H1 (cell line): ENCODE measurements around the gene LINGO4.

Experiments
- CTCF ChIP-seq, 3 experiments: IDR thresholded peaks; 1 replicate in 2 of 3; 2 replicates in 1 of 3; pipeline versions ENCODE4 v1.5.1 to v1.6.1; 2011; ENCODE audit warnings: low read length in 3 of 3, mild to moderate bottlenecking in 3 of 3, inconsistent platforms in 2 of 3, low read depth in 1 of 3, moderate library complexity in 1 of 3; ENCODE audit not compliant: insufficient read depth in 1 of 3; ENCODE audit errors: control extremely low read depth in 1 of 3
- E2F6 ChIP-seq: IDR thresholded peaks from 2 replicates; pipeline ENCODE4 v1.6.1; 2012; ENCODE audit warnings: inconsistent platforms
- EZH2 ChIP-seq: fragments of 200-600 bp; sonication (generic); IDR thresholded peaks from 2 replicates; pipeline ENCODE4 v1.7.1; 2012; ENCODE audit warnings: low read depth, mild to moderate bottlenecking, moderate library complexity, low read length, inconsistent platforms; ENCODE audit not compliant: severe bottlenecking
- POLR2A ChIP-seq, 2 experiments: IDR thresholded peaks; 1 replicate in 1 of 2; 2 replicates in 1 of 2; pipeline ENCODE4 v1.6.1; 2011; ENCODE audit warnings: low read depth in 2 of 2, low read length in 2 of 2, mild to moderate bottlenecking in 2 of 2; ENCODE audit errors: control extremely low read depth in 1 of 2
- SUZ12 ChIP-seq: fragments of 200-600 bp; sonication (generic); IDR thresholded peaks from 2 replicates; pipeline ENCODE4 v1.6.1; 2012; ENCODE audit warnings: mild to moderate bottlenecking, inconsistent platforms, low read length, moderate library complexity, mixed read lengths
- ZNF274 ChIP-seq: IDR thresholded peaks from 2 replicates; pipeline ENCODE4 v1.7.0; 2012; ENCODE audit warnings: low read length, borderline replicate concordance; ENCODE audit errors: extremely low read depth

- TF ChIP-seq E2F6, result no peak
- no peak for TF ChIP-seq ZNF274
- no peak for TF ChIP-seq POLR2A (IDR thresholded peaks at IDR 0.05; ENCODE audit: control extremely low read depth in 1 of 2, low read depth in 2 of 2, low read length in 2 of 2)
- no peak for TF ChIP-seq SUZ12
- TF ChIP-seq CTCF (IDR thresholded peaks at IDR 0.05; ENCODE audit: control extremely low read depth in 1 of 3, insufficient read depth in 1 of 3, low read depth in 1 of 3, low read length in 3 of 3), result no peak
- no peak for TF ChIP-seq EZH2
Observed at GRCh38 chr1:151802372-151802771, 2.8 kb downstream of the LINGO4 start.
